ENCODE measurements around the gene TFAM. TPM values are rescaled to one million over a fixed set of nuclear protein-coding genes. Genes with fewer than 3 reads are reported as not detected.
"Not testable (repeated sequence)": the region's sequence is repeated elsewhere in the genome, so short reads cannot be mapped to it uniquely, and the experiment has no call there.

Gene TFAM
- total RNA-seq, 2 donors from 2014 or later: 49.0 to 102 TPM

- Mint-ChIP-seq H3K9me3 (no peaks in the 10 kb centered on the region), H3K4me1 (peaks cover 9% of the 10 kb centered on the region), H3K4me3 (no peak overlapping the region), H3K36me3 (ENCODE audit: low read depth) (peaks cover 98% of the 10 kb centered on the region), H3K27me3 (no peaks in the 10 kb centered on the region), H3K27ac (no peak overlapping the region)
- no peak for ATAC-seq (replicated peaks)
Measured at GRCh38 chr10:58394471-58394870, 9.3 kb downstream of the TFAM start.

GRCh38 chr10:58396057-58396456 lies 10.8 kb downstream of the TFAM start:
- Mint-ChIP-seq H3K27ac (no peak overlapping the region), H3K9me3 (no peaks in the 10 kb centered on the region), H3K4me1 (peaks cover 9% of the 10 kb centered on the region), H3K4me3 (no peak overlapping the region), H3K27me3 (no peaks in the 10 kb centered on the region), H3K36me3 (ENCODE audit: low read depth) (peaks cover 92% of the 10 kb centered on the region)
- ATAC-seq (replicated peaks): no peak

- no peaks in the 10 kb centered on the region for H3K9me3 Mint-ChIP-seq
- no peaks in the 10 kb centered on the region for H3K27me3 Mint-ChIP-seq
- peaks cover 74% of the 10 kb centered on the region for H3K36me3 Mint-ChIP-seq (ENCODE audit: low read depth)
- H3K27ac Mint-ChIP-seq: no peak overlapping the region
- no peak overlapping the region for H3K4me3 Mint-ChIP-seq
- no peak for ATAC-seq (replicated peaks)
- H3K4me1 Mint-ChIP-seq: no peaks in the 10 kb centered on the region
Measured at GRCh38 chr10:58397830-58398229, 12.6 kb downstream of the TFAM start.

GRCh38 chr10:58399410-58399809 lies 14.2 kb downstream of the TFAM start:
- Mint-ChIP-seq H3K27me3 (no peaks in the 10 kb centered on the region), H3K4me3 (no peak overlapping the region), H3K36me3 (ENCODE audit: low read depth) (peaks cover 58% of the 10 kb centered on the region), H3K9me3 (no peaks in the 10 kb centered on the region), H3K27ac (no peak overlapping the region), H3K4me1 (no peaks in the 10 kb centered on the region)
- no peak for ATAC-seq (replicated peaks)

- no peak for ATAC-seq (replicated peaks)
- H3K9me3 Mint-ChIP-seq: no peaks in the 10 kb centered on the region
- H3K27me3 Mint-ChIP-seq: no peaks in the 10 kb centered on the region
- H3K4me1 Mint-ChIP-seq: no peaks in the 10 kb centered on the region
- peaks cover 46% of the 10 kb centered on the region for H3K36me3 Mint-ChIP-seq (ENCODE audit: low read depth)
- H3K4me3 Mint-ChIP-seq: no peak overlapping the region
- H3K27ac Mint-ChIP-seq: no peak overlapping the region
Measured at GRCh38 chr10:58400609-58401008, 15.4 kb downstream of the TFAM start.

- no peak overlapping the region for H3K4me3 Mint-ChIP-seq
- H3K4me1 Mint-ChIP-seq: no peaks in the 10 kb centered on the region
- no peak overlapping the region for H3K27ac Mint-ChIP-seq
- H3K9me3 Mint-ChIP-seq: no peaks in the 10 kb centered on the region
- peaks cover 14% of the 10 kb centered on the region for H3K36me3 Mint-ChIP-seq (ENCODE audit: low read depth)
- no peaks in the 10 kb centered on the region for H3K27me3 Mint-ChIP-seq
- ATAC-seq (replicated peaks): no peak
Measured at GRCh38 chr10:58404001-58404400, 18.8 kb downstream of the TFAM start.

GRCh38 chr10:58409956-58410610 lies 24.9 kb downstream of the TFAM start:
- no peak overlapping the region for H3K27ac Mint-ChIP-seq
- no peak overlapping the region for H3K4me3 Mint-ChIP-seq
- H3K4me1 Mint-ChIP-seq: no peaks in the 10 kb centered on the region
- no peak for ATAC-seq (replicated peaks)
- H3K9me3 Mint-ChIP-seq: no peaks in the 10 kb centered on the region
- no peaks in the 10 kb centered on the region for H3K27me3 Mint-ChIP-seq
- H3K36me3 Mint-ChIP-seq (ENCODE audit: low read depth): no peaks in the 10 kb centered on the region

- Mint-ChIP-seq H3K27me3 (no peaks in the 10 kb centered on the region), H3K4me3 (no peak overlapping the region), H3K9me3 (no peaks in the 10 kb centered on the region), H3K36me3 (ENCODE audit: low read depth) (no peaks in the 10 kb centered on the region), H3K4me1 (no peaks in the 10 kb centered on the region), H3K27ac (no peak overlapping the region)
- no peak for ATAC-seq (replicated peaks)
Measured at GRCh38 chr10:58412502-58412961, 27.3 kb downstream of the TFAM start.

- no peak overlapping the region for H3K4me3 Mint-ChIP-seq
- H3K4me1 Mint-ChIP-seq: no peaks in the 10 kb centered on the region
- no peak overlapping the region for H3K27ac Mint-ChIP-seq
- H3K27me3 Mint-ChIP-seq: no peaks in the 10 kb centered on the region
- no peaks in the 10 kb centered on the region for H3K36me3 Mint-ChIP-seq (ENCODE audit: low read depth)
- ATAC-seq (replicated peaks): no peak
- H3K9me3 Mint-ChIP-seq: no peaks in the 10 kb centered on the region
Measured at GRCh38 chr10:58414270-58415041, 29.2 kb downstream of the TFAM start.

- Mint-ChIP-seq H3K9me3 (no peaks in the 10 kb centered on the region), H3K27ac (no peak overlapping the region), H3K27me3 (no peaks in the 10 kb centered on the region), H3K36me3 (ENCODE audit: low read depth) (no peaks in the 10 kb centered on the region), H3K4me3 (no peak overlapping the region), H3K4me1 (no peaks in the 10 kb centered on the region)
- no peak for ATAC-seq (replicated peaks)
Measured at GRCh38 chr10:58415757-58416156, 30.5 kb downstream of the TFAM start.

- not testable (repeated sequence) for H3K4me1 Mint-ChIP-seq, H3K27me3 Mint-ChIP-seq, H3K27ac Mint-ChIP-seq
Measured at GRCh38 chr10:58417902-58418301, 32.7 kb downstream of the TFAM start.

GRCh38 chr10:58424176-58424575 lies 39.0 kb downstream of the TFAM start:
- Mint-ChIP-seq H3K36me3 (ENCODE audit: low read depth) (no peaks in the 10 kb centered on the region), H3K9me3 (peaks cover 5% of the 10 kb centered on the region), H3K4me3 (no peak overlapping the region), H3K27me3 (peaks cover 4% of the 10 kb centered on the region), H3K27ac (no peak overlapping the region), H3K4me1 (no peaks in the 10 kb centered on the region)
- no peak for ATAC-seq (replicated peaks)

More at GRCh38 chr10:58417902-58418301, 32.7 kb downstream of the TFAM start:
- not testable (repeated sequence) for ATAC-seq (replicated peaks); H3K4me3 Mint-ChIP-seq; H3K36me3 Mint-ChIP-seq (ENCODE audit: low read depth); H3K9me3 Mint-ChIP-seq

- not testable (repeated sequence) for H3K27me3 Mint-ChIP-seq; H3K4me1 Mint-ChIP-seq; H3K36me3 Mint-ChIP-seq (ENCODE audit: low read depth); H3K4me3 Mint-ChIP-seq; H3K27ac Mint-ChIP-seq; H3K9me3 Mint-ChIP-seq; ATAC-seq (replicated peaks)
Measured at GRCh38 chr10:58428436-58428835, 43.2 kb downstream of the TFAM start.

GRCh38 chr10:58431903-58432302 lies 46.7 kb downstream of the TFAM start:
- no peaks in the 10 kb centered on the region for H3K36me3 Mint-ChIP-seq (ENCODE audit: low read depth)
- no peaks in the 10 kb centered on the region for H3K9me3 Mint-ChIP-seq

GRCh38 chr10:58433066-58433465 lies 47.9 kb downstream of the TFAM start:
- Mint-ChIP-seq H3K36me3 (ENCODE audit: low read depth) (no peaks in the 10 kb centered on the region), H3K27me3 (peaks cover 5% of the 10 kb centered on the region), H3K4me3 (no peak overlapping the region), H3K9me3 (no peaks in the 10 kb centered on the region), H3K4me1 (no peaks in the 10 kb centered on the region), H3K27ac (no peak overlapping the region)
- no peak for ATAC-seq (replicated peaks)

More at GRCh38 chr10:58431903-58432302, 46.7 kb downstream of the TFAM start:
- H3K27ac Mint-ChIP-seq: no peak overlapping the region
- no peaks in the 10 kb centered on the region for H3K4me1 Mint-ChIP-seq
- H3K27me3 Mint-ChIP-seq: peaks cover 5% of the 10 kb centered on the region
- no peak for ATAC-seq (replicated peaks)
- no peak overlapping the region for H3K4me3 Mint-ChIP-seq
